ENCODE results near the gene KCNIP3. TPM values are rescaled to one million over a fixed set of nuclear protein-coding genes. Genes with fewer than 3 reads are reported as not detected.
A peak's percentile ranks its signal among the peaks of the same experiment; 100 is the strongest.

The KCNIP3 gene
- total and polyA plus RNA-seq, 9 of the 15 experiments (the other 6 are each of a cell fraction or from before 2014, with no cell fraction given) = 0.04 TPM; not detected in 8

DNA sequence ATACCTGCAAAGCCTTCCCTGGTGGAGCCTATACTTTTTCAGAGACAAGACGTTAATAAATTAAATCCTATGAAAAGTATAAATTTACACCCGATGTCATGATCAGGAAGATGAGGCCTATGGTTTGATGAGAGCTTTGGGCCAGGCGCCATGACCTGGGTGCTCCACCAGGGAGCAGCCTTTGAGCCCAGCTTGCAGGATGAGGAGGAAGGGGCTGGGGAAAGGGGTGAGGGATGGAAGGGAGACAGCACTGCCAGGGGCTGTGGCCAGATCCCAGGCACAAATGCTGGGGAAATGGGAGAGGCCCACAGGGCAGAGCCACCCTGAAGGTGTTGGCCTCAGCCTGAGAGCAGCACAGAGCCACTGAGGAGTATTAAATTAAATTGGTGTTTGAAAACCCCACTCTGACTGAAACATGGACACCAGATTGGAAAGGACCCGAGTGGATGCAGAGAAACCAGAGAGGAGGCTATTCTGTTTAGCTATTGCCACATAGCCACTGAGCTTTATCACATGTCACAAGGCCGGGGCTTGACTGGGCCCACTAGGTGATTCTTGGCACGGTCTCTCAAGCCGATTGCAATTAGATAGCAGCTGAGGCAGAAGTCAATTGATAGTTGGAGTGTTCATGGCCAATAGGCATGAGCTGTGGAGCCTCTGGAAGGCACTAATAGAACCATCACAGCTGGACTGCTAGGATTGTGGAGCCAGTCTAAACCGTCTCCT lies 95.7 kb downstream of the KCNIP3 start:
- Histone ChIP-seq H3K36me3 (ENCODE audit: control insufficient read depth, insufficient read depth, low read length) (no peaks in the 10 kb centered on the region), H3K79me2 (ENCODE audit: control insufficient read depth, insufficient read depth, low read length) (no peaks in the 10 kb centered on the region), H3K9me3 (replicated peaks; ENCODE audit: control insufficient read depth, insufficient read depth, low read depth, low read length) (no peaks in the 10 kb centered on the region), H2AFZ (ENCODE audit: low read depth, low read length) (no peak overlapping the region), H3K4me3 (no peak overlapping the region), H3K27ac (ENCODE audit: extremely low read depth, low read depth, low read length) (no peak overlapping the region), H4K20me1 (replicated peaks; ENCODE audit: control insufficient read depth, insufficient read depth, low read length) (no peaks in the 10 kb centered on the region), H3K4me1 (replicated peaks in 1 of 2; ENCODE audit: control insufficient read depth in 2 of 2, insufficient read depth in 2 of 2, low read length in 2 of 2) (peaks cover 0 to 12% of the 10 kb centered on the region in 2 experiments; a peak in 2 of 5 replicates), H3K9me1 (ENCODE audit: control insufficient read depth, insufficient read depth, low read length) (no peaks in the 10 kb centered on the region), H3K9ac (ENCODE audit: insufficient read depth in 1 of 2, low read depth in 2 of 2, low read length in 2 of 2) (no peak overlapping the region), H3K4me2 (ENCODE audit: insufficient read depth, low read length) (no peak overlapping the region), H3K27me3 (ENCODE audit: control insufficient read depth in 2 of 2, insufficient read depth in 2 of 2, low read length in 2 of 2) (peaks cover 19 to 47% of the 10 kb centered on the region in 2 experiments; a peak in 4 of 5 replicates)
- CTCF ChIA-PET (ENCODE audit: low intra/inter-chr PET ratio) = no interaction called here
- FAIRE-seq (no peak), DNase-seq (ENCODE audit: extremely low read depth in 1 of 4, low spot score in 3 of 4) (peak in 2 of 4 experiments; percentile 34 to 35), ATAC-seq (0 out of 3 replicates have a peak, but pooled peaks have one; percentile 19)
- BruUV-seq (replicated peaks) = no TSS peak
- TF ChIP-seq THRAP3 (IDR thresholded peaks at IDR 0.05; ENCODE audit: borderline replicate concordance) (no peak), CBX3 (IDR thresholded peaks at IDR 0.05; ENCODE audit: borderline replicate concordance in 1 of 2, low read length in 2 of 2) (no peak), SETDB1 (IDR thresholded peaks at IDR 0.05; ENCODE audit: low read length) (no peak), RAD21 (CRISPR knock-in tag; conservative IDR thresholded peaks at IDR 0.05 in 1 of 2, IDR thresholded peaks at IDR 0.05 in 1 of 2) (peak in 1 of 2 experiments; percentile 14; a peak in 1 of 4 replicates), ETS2 (tag; IDR thresholded peaks at IDR 0.05; ENCODE audit: borderline replicate concordance, poor library complexity, severe bottlenecking) (no peak), CREB1 (IDR thresholded peaks at IDR 0.05) (no peak), CREB1 (CRISPR knock-in tag; IDR thresholded peaks at IDR 0.05) (no peak), ZNF507 (tag; conservative IDR thresholded peaks at IDR 0.05) (no peak)
- TF ChIP-seq, protein P1, sequence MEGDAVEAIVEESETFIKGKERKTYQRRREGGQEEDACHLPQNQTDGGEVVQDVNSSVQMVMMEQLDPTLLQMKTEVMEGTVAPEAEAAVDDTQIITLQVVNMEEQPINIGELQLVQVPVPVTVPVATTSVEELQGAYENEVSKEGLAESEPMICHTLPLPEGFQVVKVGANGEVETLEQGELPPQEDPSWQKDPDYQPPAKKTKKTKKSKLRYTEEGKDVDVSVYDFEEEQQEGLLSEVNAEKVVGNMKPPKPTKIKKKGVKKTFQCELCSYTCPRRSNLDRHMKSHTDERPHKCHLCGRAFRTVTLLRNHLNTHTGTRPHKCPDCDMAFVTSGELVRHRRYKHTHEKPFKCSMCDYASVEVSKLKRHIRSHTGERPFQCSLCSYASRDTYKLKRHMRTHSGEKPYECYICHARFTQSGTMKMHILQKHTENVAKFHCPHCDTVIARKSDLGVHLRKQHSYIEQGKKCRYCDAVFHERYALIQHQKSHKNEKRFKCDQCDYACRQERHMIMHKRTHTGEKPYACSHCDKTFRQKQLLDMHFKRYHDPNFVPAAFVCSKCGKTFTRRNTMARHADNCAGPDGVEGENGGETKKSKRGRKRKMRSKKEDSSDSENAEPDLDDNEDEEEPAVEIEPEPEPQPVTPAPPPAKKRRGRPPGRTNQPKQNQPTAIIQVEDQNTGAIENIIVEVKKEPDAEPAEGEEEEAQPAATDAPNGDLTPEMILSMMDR (IDR thresholded peaks at IDR 0.05 in 2 of 3, conservative IDR thresholded peaks at IDR 0.05 in 1 of 3; ENCODE audit: insufficient read depth in 2 of 3, low read depth in 1 of 3, low read length in 3 of 3) = peak in 2 of 3 experiments; percentile 34 to 45; a peak in 4 of 6 replicates
- TF ChIP-seq, protein P2, sequence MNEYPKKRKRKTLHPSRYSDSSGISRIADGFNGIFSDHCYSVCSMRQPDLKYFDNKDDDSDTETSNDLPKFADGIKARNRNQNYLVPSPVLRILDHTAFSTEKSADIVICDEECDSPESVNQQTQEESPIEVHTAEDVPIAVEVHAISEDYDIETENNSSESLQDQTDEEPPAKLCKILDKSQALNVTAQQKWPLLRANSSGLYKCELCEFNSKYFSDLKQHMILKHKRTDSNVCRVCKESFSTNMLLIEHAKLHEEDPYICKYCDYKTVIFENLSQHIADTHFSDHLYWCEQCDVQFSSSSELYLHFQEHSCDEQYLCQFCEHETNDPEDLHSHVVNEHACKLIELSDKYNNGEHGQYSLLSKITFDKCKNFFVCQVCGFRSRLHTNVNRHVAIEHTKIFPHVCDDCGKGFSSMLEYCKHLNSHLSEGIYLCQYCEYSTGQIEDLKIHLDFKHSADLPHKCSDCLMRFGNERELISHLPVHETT (CRISPR knock-in tag; conservative IDR thresholded peaks at IDR 0.05 in 1 of 2, IDR thresholded peaks at IDR 0.05 in 1 of 2) = no peak
- POLR2A ChIA-PET = no interaction called here
- 10% methylated on average over 8 of the region's 8 CpGs for WGBS (ENCODE audit: insufficient coverage, low coverage, missing lambda C conversion rate)
- intact Hi-C loops (cut with micrococcal nuclease) (no loop called here), in situ Hi-C loops (cut with MboI) (loop anchor here (10.0 kb wide), 1 partner anchor 642 kb away; the partner anchor contains the start of gene GPAT2)

Data from K562 (cell line).